GM13977 (cell line): ENCODE data around the gene ARHGEF1.

Source experiments
- DNase-seq: peaks from one replicate; pipeline ENCODE4 v3.0.0; 2012; ENCODE audit warnings: low spot score
- CTCF ChIP-seq: IDR thresholded peaks from 2 replicates; pipeline ENCODE4 v1.5.1; 2012; ENCODE audit warnings: mild to moderate bottlenecking, control low read depth; ENCODE audit not compliant: insufficient read depth; ENCODE audit errors: extremely low read depth, missing control alignments
- in situ Hi-C: fragments of 300-500 bp; cut with MboI; formaldehyde crosslinking; loops from one replicate; pipeline ENCODE4 v1.12.0; 2022; ENCODE audit warnings: low sequenced_read_pairs, low pct_unique_long_range_greater_than_20kb, mixed read lengths, inconsistent platforms; ENCODE audit not compliant: unreplicated experiment

The ARHGEF1 gene

DNA sequence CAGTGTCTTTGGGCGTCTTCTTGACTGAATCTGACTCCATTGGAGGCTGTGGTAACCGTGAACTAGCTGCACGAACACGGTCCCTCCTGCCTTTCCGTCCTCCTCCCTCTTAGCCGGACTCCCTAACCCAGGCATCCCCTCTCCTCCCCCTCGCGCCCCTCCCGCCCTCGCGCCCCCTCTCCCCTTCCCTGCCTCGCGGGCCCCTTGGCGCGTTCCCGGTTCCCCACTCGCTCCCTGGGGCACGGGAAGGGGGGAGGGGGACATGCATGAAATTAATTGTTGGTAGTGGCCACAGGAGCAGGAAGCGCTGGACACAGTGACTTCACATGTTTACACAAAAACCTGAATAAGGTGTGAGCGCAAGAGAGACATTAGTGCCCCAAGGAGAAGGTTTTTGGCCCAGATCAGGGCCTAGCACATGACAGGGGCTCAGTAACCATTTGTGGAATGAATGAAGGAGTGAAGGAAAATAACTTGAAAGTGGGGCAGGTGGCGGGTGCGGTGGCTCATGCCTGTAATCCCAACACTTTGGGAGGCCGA, 37.9 kb upstream of the ARHGEF1 start:
- in situ Hi-C loops: no loop called here
- no peak for TF ChIP-seq CTCF

GRCh38 chr19:41847351-41848105, 35.5 kb upstream of the ARHGEF1 start:
- TF ChIP-seq CTCF: no peak
- DNase-seq: no peak
- in situ Hi-C loops: no loop called here

More for the DNA sequence above, 37.9 kb upstream of the ARHGEF1 start:
- DNase-seq: no peak

- DNase-seq: no peak
- in situ Hi-C loops: no loop called here
Observed at GRCh38 chr19:41848666-41849065, 34.3 kb upstream of the ARHGEF1 start.

DNA sequence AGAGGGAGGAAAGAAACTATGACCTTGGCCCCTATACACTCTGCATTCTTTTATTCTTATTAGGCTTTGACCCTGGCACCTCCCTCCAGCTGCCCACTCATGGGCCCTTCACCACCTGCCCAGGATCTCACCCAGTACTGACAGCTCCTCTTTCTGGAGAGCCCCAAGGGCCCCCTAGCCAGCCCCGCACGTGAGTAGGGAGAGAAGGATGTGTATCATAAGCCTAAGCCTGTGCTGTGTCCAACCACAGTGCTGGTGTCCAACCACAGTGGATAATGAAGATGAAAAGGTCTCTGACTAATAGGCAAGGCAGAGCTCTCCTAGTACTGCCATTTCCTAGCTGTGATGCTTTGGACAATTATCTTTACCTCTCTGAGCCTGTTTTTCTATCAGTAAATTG, 33.9 kb upstream of the ARHGEF1 start:
- DNase-seq: no peak
- in situ Hi-C loops: no loop called here
- no peak for TF ChIP-seq CTCF

More at GRCh38 chr19:41848666-41849065, 34.3 kb upstream of the ARHGEF1 start:
- TF ChIP-seq CTCF: no peak

DNA sequence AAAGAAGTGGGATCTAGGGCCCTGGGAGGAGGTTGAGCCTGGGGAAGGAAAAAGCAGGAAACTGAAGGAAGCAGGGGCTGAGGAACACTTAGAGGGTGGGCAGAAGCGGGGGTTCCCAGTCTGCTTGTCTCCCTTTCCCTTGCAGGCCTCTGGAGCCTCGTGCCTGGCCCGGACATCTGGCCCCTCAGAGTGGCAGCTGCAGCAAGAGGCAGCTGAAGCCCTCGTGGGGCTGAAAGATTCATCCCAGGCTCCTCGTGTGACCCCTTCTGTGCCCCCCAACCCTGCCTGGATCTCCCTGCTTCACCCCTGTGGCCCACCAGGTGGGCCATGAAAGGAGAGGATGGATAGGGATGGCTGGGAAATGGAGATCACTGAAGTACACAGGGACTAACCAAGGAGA, 32.6 kb upstream of the ARHGEF1 start:
- in situ Hi-C loops: no loop called here
- no peak for DNase-seq
- no peak for TF ChIP-seq CTCF

DNA sequence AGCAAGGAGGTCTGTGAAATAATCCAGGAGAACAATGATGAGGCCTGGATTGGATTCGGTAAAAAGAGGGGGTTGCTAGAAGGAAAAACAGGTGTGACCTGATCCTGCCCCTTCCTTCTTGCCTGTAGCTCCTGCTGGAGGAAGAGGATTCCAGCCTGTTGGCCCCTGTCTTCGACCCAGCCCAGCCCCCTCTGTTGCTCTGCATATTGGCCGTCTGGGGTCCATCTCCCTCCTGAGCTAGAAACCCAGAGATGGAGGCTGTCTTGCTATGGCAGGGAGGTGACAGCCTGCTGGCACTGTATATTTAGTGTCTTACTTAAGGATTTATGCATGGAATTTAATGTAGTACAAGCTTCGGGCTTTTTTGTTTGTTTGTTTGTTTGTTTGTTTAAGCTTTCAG, 31.5 kb upstream of the ARHGEF1 start:
- in situ Hi-C loops: no loop called here
- DNase-seq: no peak
- no peak for TF ChIP-seq CTCF

- in situ Hi-C loops: no loop called here
- no peak for DNase-seq
- TF ChIP-seq CTCF: no peak
Observed at GRCh38 chr19:41853344-41853743, 29.6 kb upstream of the ARHGEF1 start.
